Naive B cell (primary cell): ENCODE measurements around the gene CDKN1C. TPM values are rescaled to one million over a fixed set of nuclear protein-coding genes. Genes with fewer than 3 reads are reported as not detected.

Source experiments
- ATAC-seq, 2 donors: fragments of 150-1000 bp; cut with Tn5 transposase; 2 replicates each; pipeline ENCODE4 v1.10.0; 2021; ENCODE audit warnings: low read depth in 2 of 2, mild to moderate bottlenecking in 2 of 2, moderate library complexity in 2 of 2
- DNase-seq: peaks from one replicate; pipeline ENCODE4 v3.0.0; 2022
- H3K27ac Mint-ChIP-seq, 6 donors: one replicate each; pipeline ENCODE4 v1.8.0; 2020 to 2022; ENCODE audit warnings: mild to moderate bottlenecking in 6 of 6, mixed read lengths in 6 of 6, moderate library complexity in 5 of 6, inconsistent platforms in 2 of 6
- H3K27me3 Mint-ChIP-seq, 3 donors: one replicate each; pipeline ENCODE4 v1.8.0; 2021 to 2022; ENCODE audit warnings: mixed read lengths in 3 of 3, mild to moderate bottlenecking in 1 of 3
- H3K36me3 Mint-ChIP-seq, 2 donors: one replicate each; pipeline ENCODE4 v1.8.0; 2020 to 2022; ENCODE audit warnings: mixed read lengths in 2 of 2, inconsistent platforms in 1 of 2, mild to moderate bottlenecking in 1 of 2
- H3K4me1 Mint-ChIP-seq, 3 donors: one replicate each; pipeline ENCODE4 v1.8.0; 2020 to 2022; ENCODE audit warnings: mixed read lengths in 3 of 3, inconsistent platforms in 1 of 3, mild to moderate bottlenecking in 1 of 3, moderate library complexity in 1 of 3
- H3K4me3 Mint-ChIP-seq, 8 donors: one replicate each; pipeline ENCODE4 v1.8.0; 2020 to 2022; ENCODE audit warnings: mild to moderate bottlenecking in 8 of 8, mixed read lengths in 8 of 8, moderate library complexity in 8 of 8, inconsistent platforms in 2 of 8
- H3K9me3 Mint-ChIP-seq, 7 donors: one replicate each; pipeline ENCODE4 v1.8.0; 2020 to 2022; ENCODE audit warnings: mixed read lengths in 7 of 7, mild to moderate bottlenecking in 5 of 7, inconsistent platforms in 2 of 7, moderate library complexity in 1 of 7
- polyA plus RNA-seq, 6 donors: library from polyadenylated mRNA; unstranded; fragments of 300-500 nt; fragmentation: Illumina TruSeq; gene quantifications; one replicate each; pipeline ENCODE4 v1.2.3, GENCODE V29; 2021; ENCODE audit warnings: low read depth in 6 of 6

CDKN1C gene
- polyA plus RNA-seq, 6 donors from 2014 or later: 0.25 TPM; not detected in 5

GRCh38 chr11:2844996-2845395 is 40.6 kb downstream of the CDKN1C start:
- Mint-ChIP-seq H3K36me3 (no peaks in the 10 kb centered on the region), H3K27ac (no peak overlapping the region), H3K9me3 (no peaks in the 10 kb centered on the region), H3K27me3 (no peaks in the 10 kb centered on the region), H3K4me3 (no peak overlapping the region), H3K4me1 (peaks cover 0 to 7% (median 0%) of the 10 kb centered on the region in 3 donors)
- DNase-seq (no peak), ATAC-seq (no peak)

- DNase-seq (no peak), ATAC-seq (no peak)
- Mint-ChIP-seq H3K27ac (no peak overlapping the region), H3K27me3 (no peaks in the 10 kb centered on the region), H3K4me3 (no peak overlapping the region), H3K36me3 (no peaks in the 10 kb centered on the region), H3K9me3 (no peaks in the 10 kb centered on the region), H3K4me1 (peaks cover 0 to 7% (median 0%) of the 10 kb centered on the region in 3 donors)
Measured at GRCh38 chr11:2844116-2844842, 41.3 kb downstream of the CDKN1C start.

GRCh38 chr11:2843551-2843950 is 42.0 kb downstream of the CDKN1C start:
- Mint-ChIP-seq H3K4me1 (peaks cover 0 to 7% (median 0%) of the 10 kb centered on the region in 3 donors), H3K27ac (no peak overlapping the region), H3K36me3 (no peaks in the 10 kb centered on the region), H3K4me3 (no peak overlapping the region), H3K9me3 (no peaks in the 10 kb centered on the region), H3K27me3 (no peaks in the 10 kb centered on the region)
- DNase-seq (no peak), ATAC-seq (no peak)

GRCh38 chr11:2842876-2843275 is 42.7 kb downstream of the CDKN1C start:
- H3K4me3 Mint-ChIP-seq: no peak overlapping the region
- no peaks in the 10 kb centered on the region for H3K27me3 Mint-ChIP-seq
- H3K9me3 Mint-ChIP-seq: no peaks in the 10 kb centered on the region
- H3K36me3 Mint-ChIP-seq: no peaks in the 10 kb centered on the region
- H3K4me1 Mint-ChIP-seq: peaks cover 0 to 7% (median 0%) of the 10 kb centered on the region in 3 donors
- ATAC-seq (no peak), DNase-seq (no peak)
- H3K27ac Mint-ChIP-seq: no peak overlapping the region

GRCh38 chr11:2841411-2842190 is 44.0 kb downstream of the CDKN1C start:
- H3K4me3 Mint-ChIP-seq: peak overlapping the region in 1 of 8 donors; percentile 22
- DNase-seq (no peak), ATAC-seq (no peak)
- H3K27ac Mint-ChIP-seq: no peak overlapping the region
- no peaks in the 10 kb centered on the region for H3K27me3 Mint-ChIP-seq
- H3K4me1 Mint-ChIP-seq: peaks cover 0 to under 1% (median 0%) of the 10 kb centered on the region in 3 donors
- no peaks in the 10 kb centered on the region for H3K9me3 Mint-ChIP-seq
- H3K36me3 Mint-ChIP-seq: no peaks in the 10 kb centered on the region

GRCh38 chr11:2839395-2839943 is 46.1 kb downstream of the CDKN1C start:
- no peak for DNase-seq
- Mint-ChIP-seq H3K27me3 (no peaks in the 10 kb centered on the region), H3K27ac (no peak overlapping the region), H3K9me3 (no peaks in the 10 kb centered on the region), H3K4me1 (peaks cover 0 to 4% (median 0%) of the 10 kb centered on the region in 3 donors), H3K36me3 (no peaks in the 10 kb centered on the region), H3K4me3 (no peak overlapping the region)
- no peak for ATAC-seq

- Mint-ChIP-seq H3K36me3 (no peaks in the 10 kb centered on the region), H3K9me3 (no peaks in the 10 kb centered on the region), H3K27ac (no peak overlapping the region), H3K4me1 (peaks cover 0 to 4% (median 0%) of the 10 kb centered on the region in 3 donors), H3K27me3 (no peaks in the 10 kb centered on the region), H3K4me3 (no peak overlapping the region)
- ATAC-seq: no peak
- no peak for DNase-seq
Measured at GRCh38 chr11:2838676-2839294, 46.8 kb downstream of the CDKN1C start.

GRCh38 chr11:2838091-2838490 is 47.5 kb downstream of the CDKN1C start:
- Mint-ChIP-seq H3K4me3 (peak overlapping the region in 1 of 8 donors; percentile 39), H3K9me3 (no peaks in the 10 kb centered on the region), H3K27me3 (no peaks in the 10 kb centered on the region), H3K27ac (peak overlapping the region in 2 of 6 donors; percentile 72 to 86), H3K36me3 (no peaks in the 10 kb centered on the region), H3K4me1 (peaks cover 0 to 4% (median 0%) of the 10 kb centered on the region in 3 donors)
- ATAC-seq: no peak
- DNase-seq: no peak

- Mint-ChIP-seq H3K9me3 (no peaks in the 10 kb centered on the region), H3K27ac (peak overlapping the region in 1 of 6 donors; percentile 72), H3K4me1 (peaks cover 0 to 4% (median 0%) of the 10 kb centered on the region in 3 donors), H3K4me3 (no peak overlapping the region), H3K36me3 (no peaks in the 10 kb centered on the region), H3K27me3 (no peaks in the 10 kb centered on the region)
- ATAC-seq (no peak), DNase-seq (no peak)
Measured at GRCh38 chr11:2837651-2838050, 47.9 kb downstream of the CDKN1C start.

- Mint-ChIP-seq H3K27ac (no peak overlapping the region), H3K36me3 (no peaks in the 10 kb centered on the region), H3K9me3 (no peaks in the 10 kb centered on the region), H3K27me3 (no peaks in the 10 kb centered on the region), H3K4me1 (peaks cover 0 to 4% (median 0%) of the 10 kb centered on the region in 3 donors), H3K4me3 (no peak overlapping the region)
- DNase-seq: no peak
- no peak for ATAC-seq
Measured at GRCh38 chr11:2837096-2837601, 48.4 kb downstream of the CDKN1C start.

- H3K27ac Mint-ChIP-seq: peak overlapping the region in 1 of 6 donors; percentile 83
- peaks cover 0 to 4% (median 0%) of the 10 kb centered on the region in 3 donors for H3K4me1 Mint-ChIP-seq
- H3K36me3 Mint-ChIP-seq: no peaks in the 10 kb centered on the region
- no peak overlapping the region for H3K4me3 Mint-ChIP-seq
- H3K9me3 Mint-ChIP-seq: no peaks in the 10 kb centered on the region
- no peaks in the 10 kb centered on the region for H3K27me3 Mint-ChIP-seq
- no peak for DNase-seq
- ATAC-seq: no peak
Measured at GRCh38 chr11:2836315-2837095, 49.1 kb downstream of the CDKN1C start.

- H3K27me3 Mint-ChIP-seq: no peaks in the 10 kb centered on the region
- H3K4me3 Mint-ChIP-seq: no peak overlapping the region
- peaks cover 0 to 4% (median 0%) of the 10 kb centered on the region in 3 donors for H3K4me1 Mint-ChIP-seq
- H3K36me3 Mint-ChIP-seq: no peaks in the 10 kb centered on the region
- no peaks in the 10 kb centered on the region for H3K9me3 Mint-ChIP-seq
- peak overlapping the region in 2 of 6 donors; percentile 39 to 83 for H3K27ac Mint-ChIP-seq
- no peak for ATAC-seq
- no peak for DNase-seq
Measured at GRCh38 chr11:2835751-2836150, 49.8 kb downstream of the CDKN1C start.

- H3K4me1 Mint-ChIP-seq: peaks cover 0 to 4% (median 0%) of the 10 kb centered on the region in 3 donors
- no peaks in the 10 kb centered on the region for H3K36me3 Mint-ChIP-seq
- H3K4me3 Mint-ChIP-seq: no peak overlapping the region
- ATAC-seq (no peak), DNase-seq (no peak)
- peaks cover 0 to 2% (median 0%) of the 10 kb centered on the region in 7 donors for H3K9me3 Mint-ChIP-seq
- no peak overlapping the region for H3K27ac Mint-ChIP-seq
- no peaks in the 10 kb centered on the region for H3K27me3 Mint-ChIP-seq
Measured at GRCh38 chr11:2835296-2835695, 50.3 kb downstream of the CDKN1C start.
